SK-N-SH treated with all-trans-retinoic acid at 6 μM for 48 hours (cell line): ENCODE data around the gene SRRT.

Experiments used
- ATAC-seq: fragments of 200-7000 bp; cut with Tn5 transposase; 3 replicates; pipeline ENCODE4 v1.9.1; 2020; ENCODE audit warnings: mild to moderate bottlenecking, moderate library complexity
- ARNTL ChIP-seq: fragments of 450-650 bp; formaldehyde crosslinking; IDR thresholded peaks from 2 replicates; pipeline ENCODE4 v1.5.0; 2020; ENCODE audit warnings: low read depth, mild to moderate bottlenecking, moderate library complexity, borderline replicate concordance
- BACH2 ChIP-seq: fragments of 250-450 bp; sonication (Bioruptor Pico); IDR thresholded peaks from 2 replicates; pipeline ENCODE4 v1.9.0; 2021; ENCODE audit warnings: mild to moderate bottlenecking, borderline replicate concordance
- CREB5 ChIP-seq: fragments of 250-450 bp; sonication (Bioruptor Pico); IDR thresholded peaks from 2 replicates; pipeline ENCODE4 v1.5.1; 2020; ENCODE audit warnings: low read depth, mild to moderate bottlenecking, moderate library complexity
- CSRNP3 ChIP-seq: fragments of 250-450 bp; sonication (Bioruptor Pico); IDR thresholded peaks from 2 replicates; pipeline ENCODE4 v1.5.1; 2021; ENCODE audit warnings: mild to moderate bottlenecking, moderate library complexity
- ESRRG ChIP-seq: fragments of 250-450 bp; sonication (Bioruptor Pico); IDR thresholded peaks from 2 replicates; pipeline ENCODE4 v1.6.1; 2021; ENCODE audit warnings: mild to moderate bottlenecking
- ISL1 ChIP-seq: fragments of 250-450 bp; sonication (Bioruptor Pico); IDR thresholded peaks from 2 replicates; pipeline ENCODE4 v2.1.2; 2022; ENCODE audit warnings: mild to moderate bottlenecking, moderate library complexity
- OSR1 ChIP-seq: fragments of 250-450 bp; sonication (Bioruptor Pico); IDR thresholded peaks from 2 replicates; pipeline ENCODE4 v1.8.0; 2022; ENCODE audit warnings: moderate library complexity, mild to moderate bottlenecking, inconsistent platforms
- PATZ1 ChIP-seq: fragments of 250-450 bp; sonication (Bioruptor Pico); IDR thresholded peaks from 2 replicates; pipeline ENCODE4 v1.8.0; 2020; ENCODE audit warnings: mild to moderate bottlenecking, moderate library complexity, borderline replicate concordance
- POU6F1 ChIP-seq: fragments of 250-450 bp; sonication (Bioruptor Pico); IDR thresholded peaks from 2 replicates; pipeline ENCODE4 v1.8.0; 2021; ENCODE audit warnings: low read depth, mild to moderate bottlenecking, moderate library complexity, borderline replicate concordance
- PPARA ChIP-seq: fragments of 250-450 bp; sonication (Bioruptor Pico); IDR thresholded peaks from 2 replicates; pipeline ENCODE4 v1.5.0; 2020; ENCODE audit warnings: mild to moderate bottlenecking, borderline replicate concordance
- RARB ChIP-seq: fragments of 250-450 bp; sonication (Bioruptor Pico); IDR thresholded peaks from 2 replicates; pipeline ENCODE4 v1.8.0; 2021; ENCODE audit warnings: mild to moderate bottlenecking, moderate library complexity
- SNAI2 ChIP-seq: fragments of 250-450 bp; sonication (Bioruptor Pico); IDR thresholded peaks from 2 replicates; pipeline ENCODE4 v1.5.0; 2020; ENCODE audit warnings: mild to moderate bottlenecking, moderate library complexity
- TCF4 ChIP-seq: fragments of 250-450 bp; sonication (Bioruptor Pico); IDR thresholded peaks from 2 replicates; pipeline ENCODE4 v1.8.0; 2021; ENCODE audit warnings: mild to moderate bottlenecking, moderate library complexity, borderline replicate concordance
- TSHZ2 ChIP-seq: fragments of 250-450 bp; sonication (Bioruptor Pico); IDR thresholded peaks from 2 replicates; pipeline ENCODE4 v1.5.0; 2020; ENCODE audit warnings: mild to moderate bottlenecking, moderate library complexity
- ZC3H10 ChIP-seq: fragments of 250-450 bp; sonication (Bioruptor Pico); IDR thresholded peaks from 2 replicates; pipeline ENCODE4 v1.5.1; 2021; ENCODE audit warnings: mild to moderate bottlenecking, moderate library complexity
- ZFP3 ChIP-seq: fragments of 250-450 bp; sonication (Bioruptor Pico); IDR thresholded peaks from 2 replicates; pipeline ENCODE4 v1.5.0; 2020; ENCODE audit warnings: mild to moderate bottlenecking, moderate library complexity
- ZNF565 ChIP-seq: fragments of 450-650 bp; formaldehyde crosslinking; conservative IDR thresholded peaks from 2 replicates; pipeline ENCODE4 v1.5.0; 2020; ENCODE audit warnings: low read depth, mild to moderate bottlenecking, moderate library complexity
- ZNF70 ChIP-seq: fragments of 450-650 bp; formaldehyde crosslinking; IDR thresholded peaks from 2 replicates; pipeline ENCODE4 v1.5.0; 2020; ENCODE audit warnings: mild to moderate bottlenecking, moderate library complexity
- ZNF8 ChIP-seq: fragments of 450-650 bp; formaldehyde crosslinking; IDR thresholded peaks from 2 replicates; pipeline ENCODE4 v1.5.0; 2020; ENCODE audit warnings: mild to moderate bottlenecking, moderate library complexity

The SRRT gene

GRCh38 chr7:100827330-100828226 is 47.3 kb upstream of the SRRT start, which contains the start of gene EPHB4 (continued):
- no peak; the same call in 1 of the 2 replicates for TF ChIP-seq TCF4 (CRISPR knock-in tag)

- TF ChIP-seq CREB5 (CRISPR knock-in tag) (no peak), ZFP3 (CRISPR knock-in tag) (no peak), RARB (CRISPR knock-in tag) (no peak), SNAI2 (no peak), POU6F1 (no peak), ZNF70 (no peak), ARNTL (CRISPR knock-in tag) (no peak), TSHZ2 (CRISPR knock-in tag) (no peak), PATZ1 (CRISPR knock-in tag) (no peak), ZC3H10 (CRISPR knock-in tag) (no peak), TCF4 (CRISPR knock-in tag) (no peak), ZNF8 (CRISPR knock-in tag) (no peak), CSRNP3 (CRISPR knock-in tag) (no peak)
- no peak for ATAC-seq
These were observed 45.7 kb upstream of the SRRT start for GRCh38 chr7:100829150-100829716.

GRCh38 chr7:100830396-100830795 is 44.5 kb upstream of the SRRT start:
- no peak for ATAC-seq
- no peak for TF ChIP-seq ZFP3 (CRISPR knock-in tag)
- TF ChIP-seq POU6F1: no peak
- TF ChIP-seq CREB5 (CRISPR knock-in tag): no peak
- no peak for TF ChIP-seq ARNTL (CRISPR knock-in tag)
- TF ChIP-seq ESRRG (CRISPR knock-in tag): no peak
- no peak for TF ChIP-seq ZNF565 (CRISPR knock-in tag)
- TF ChIP-seq OSR1 (CRISPR knock-in tag): no peak
- TF ChIP-seq RARB (CRISPR knock-in tag): no peak
- no peak for TF ChIP-seq BACH2 (CRISPR knock-in tag)
- no peak for TF ChIP-seq PPARA (CRISPR knock-in tag)
- no peak for TF ChIP-seq SNAI2
- no peak for TF ChIP-seq TCF4 (CRISPR knock-in tag)
- TF ChIP-seq ISL1 (CRISPR knock-in tag): no peak
- TF ChIP-seq PATZ1 (CRISPR knock-in tag): no peak
